HG03064 (cell line): Measurements from ENCODE around the gene SLC38A10.

Source experiments
- ATAC-seq: cut with Tn5 transposase; IDR thresholded peaks from one replicate; pipeline ENCODE4 v1.9.1; 2021; ENCODE audit warnings: low read depth; ENCODE audit not compliant: unreplicated experiment

The SLC38A10 gene

GRCh38 chr17:81218459-81218858, 76.6 kb downstream of the SLC38A10 start:
- ATAC-seq = no peak

GRCh38 chr17:81217491-81217890, 77.6 kb downstream of the SLC38A10 start:
- no peak for ATAC-seq

GRCh38 chr17:81213978-81214377, 81.1 kb downstream of the SLC38A10 start:
- no peak for ATAC-seq

GRCh38 chr17:81212365-81212764, 82.7 kb downstream of the SLC38A10 start:
- ATAC-seq = no peak

GRCh38 chr17:81210868-81211267, 84.2 kb downstream of the SLC38A10 start:
- no peak for ATAC-seq

GRCh38 chr17:81210466-81210865, 84.6 kb downstream of the SLC38A10 start:
- ATAC-seq = no peak

- no peak for ATAC-seq
These were observed 86.0 kb downstream of the SLC38A10 start for GRCh38 chr17:81209141-81209540.

GRCh38 chr17:81208651-81209050, 86.5 kb downstream of the SLC38A10 start:
- no peak for ATAC-seq

- ATAC-seq = no peak
These were observed 87.2 kb downstream of the SLC38A10 start for GRCh38 chr17:81207610-81208581.

GRCh38 chr17:81206657-81207056, 88.5 kb downstream of the SLC38A10 start:
- ATAC-seq = no peak

- ATAC-seq = no peak
These were observed 88.9 kb downstream of the SLC38A10 start for GRCh38 chr17:81206166-81206565.

GRCh38 chr17:81204578-81204977, 90.5 kb downstream of the SLC38A10 start:
- no peak for ATAC-seq

GRCh38 chr17:81203136-81203535, 92.0 kb downstream of the SLC38A10 start:
- ATAC-seq = no peak

- ATAC-seq = no peak
These were observed 92.8 kb downstream of the SLC38A10 start for GRCh38 chr17:81202318-81202717.

GRCh38 chr17:81200695-81201580, 94.2 kb downstream of the SLC38A10 start:
- ATAC-seq = no peak

GRCh38 chr17:81200201-81200600, 94.9 kb downstream of the SLC38A10 start:
- no peak for ATAC-seq

- no peak for ATAC-seq
These were observed 95.7 kb downstream of the SLC38A10 start for GRCh38 chr17:81199482-81199830.

- ATAC-seq = no peak
These were observed 96.2 kb downstream of the SLC38A10 start for GRCh38 chr17:81198826-81199481.

GRCh38 chr17:81197831-81198490, 97.1 kb downstream of the SLC38A10 start:
- ATAC-seq = no peak

- ATAC-seq = no peak
These were observed 97.7 kb downstream of the SLC38A10 start for GRCh38 chr17:81197409-81197795.
